GM13977 (cell line): ENCODE data around the gene BCAM.
A peak's percentile ranks its signal among the peaks of the same experiment; 100 is the strongest.

Experiments
- DNase-seq: peaks from one replicate; pipeline ENCODE4 v3.0.0; 2012; ENCODE audit warnings: low spot score
- in situ Hi-C: fragments of 300-500 bp; cut with MboI; formaldehyde crosslinking; loops from one replicate; pipeline ENCODE4 v1.12.0; 2022; ENCODE audit warnings: low sequenced_read_pairs, low pct_unique_long_range_greater_than_20kb, mixed read lengths, inconsistent platforms; ENCODE audit not compliant: unreplicated experiment
- TF ChIP-seq, protein P1 (sequence below): IDR thresholded peaks from 2 replicates; pipeline ENCODE4 v1.5.1; 2012; ENCODE audit warnings: mild to moderate bottlenecking, control low read depth; ENCODE audit not compliant: insufficient read depth; ENCODE audit errors: extremely low read depth, missing control alignments

Gene BCAM, protein sequence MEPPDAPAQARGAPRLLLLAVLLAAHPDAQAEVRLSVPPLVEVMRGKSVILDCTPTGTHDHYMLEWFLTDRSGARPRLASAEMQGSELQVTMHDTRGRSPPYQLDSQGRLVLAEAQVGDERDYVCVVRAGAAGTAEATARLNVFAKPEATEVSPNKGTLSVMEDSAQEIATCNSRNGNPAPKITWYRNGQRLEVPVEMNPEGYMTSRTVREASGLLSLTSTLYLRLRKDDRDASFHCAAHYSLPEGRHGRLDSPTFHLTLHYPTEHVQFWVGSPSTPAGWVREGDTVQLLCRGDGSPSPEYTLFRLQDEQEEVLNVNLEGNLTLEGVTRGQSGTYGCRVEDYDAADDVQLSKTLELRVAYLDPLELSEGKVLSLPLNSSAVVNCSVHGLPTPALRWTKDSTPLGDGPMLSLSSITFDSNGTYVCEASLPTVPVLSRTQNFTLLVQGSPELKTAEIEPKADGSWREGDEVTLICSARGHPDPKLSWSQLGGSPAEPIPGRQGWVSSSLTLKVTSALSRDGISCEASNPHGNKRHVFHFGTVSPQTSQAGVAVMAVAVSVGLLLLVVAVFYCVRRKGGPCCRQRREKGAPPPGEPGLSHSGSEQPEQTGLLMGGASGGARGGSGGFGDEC

GRCh38 chr19:44808463-44809371 lies at the start of gene BCAM:
Gene BCAM, plus strand, starts transcription at chr19:44809103. Its CDS starts 22 bp downstream, at chr19:44809125.
- TF ChIP-seq, protein P1, sequence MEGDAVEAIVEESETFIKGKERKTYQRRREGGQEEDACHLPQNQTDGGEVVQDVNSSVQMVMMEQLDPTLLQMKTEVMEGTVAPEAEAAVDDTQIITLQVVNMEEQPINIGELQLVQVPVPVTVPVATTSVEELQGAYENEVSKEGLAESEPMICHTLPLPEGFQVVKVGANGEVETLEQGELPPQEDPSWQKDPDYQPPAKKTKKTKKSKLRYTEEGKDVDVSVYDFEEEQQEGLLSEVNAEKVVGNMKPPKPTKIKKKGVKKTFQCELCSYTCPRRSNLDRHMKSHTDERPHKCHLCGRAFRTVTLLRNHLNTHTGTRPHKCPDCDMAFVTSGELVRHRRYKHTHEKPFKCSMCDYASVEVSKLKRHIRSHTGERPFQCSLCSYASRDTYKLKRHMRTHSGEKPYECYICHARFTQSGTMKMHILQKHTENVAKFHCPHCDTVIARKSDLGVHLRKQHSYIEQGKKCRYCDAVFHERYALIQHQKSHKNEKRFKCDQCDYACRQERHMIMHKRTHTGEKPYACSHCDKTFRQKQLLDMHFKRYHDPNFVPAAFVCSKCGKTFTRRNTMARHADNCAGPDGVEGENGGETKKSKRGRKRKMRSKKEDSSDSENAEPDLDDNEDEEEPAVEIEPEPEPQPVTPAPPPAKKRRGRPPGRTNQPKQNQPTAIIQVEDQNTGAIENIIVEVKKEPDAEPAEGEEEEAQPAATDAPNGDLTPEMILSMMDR = no peak
- peak; percentile 72 for DNase-seq
- in situ Hi-C loops = no loop called here

- DNase-seq = no peak
- in situ Hi-C loops = loop anchor here (5.0 kb wide), 1 partner anchor 35 kb away; no protein-coding TSS in a partner anchor
- TF ChIP-seq, protein P1 = no peak
These were observed 46.9 kb upstream of the BCAM start for GRCh38 chr19:44762038-44762437.

GRCh38 chr19:44765033-44765948 lies 43.6 kb upstream of the BCAM start:
- TF ChIP-seq, protein P1 = no peak
- in situ Hi-C loops = no loop called here
- DNase-seq = no peak

DNA sequence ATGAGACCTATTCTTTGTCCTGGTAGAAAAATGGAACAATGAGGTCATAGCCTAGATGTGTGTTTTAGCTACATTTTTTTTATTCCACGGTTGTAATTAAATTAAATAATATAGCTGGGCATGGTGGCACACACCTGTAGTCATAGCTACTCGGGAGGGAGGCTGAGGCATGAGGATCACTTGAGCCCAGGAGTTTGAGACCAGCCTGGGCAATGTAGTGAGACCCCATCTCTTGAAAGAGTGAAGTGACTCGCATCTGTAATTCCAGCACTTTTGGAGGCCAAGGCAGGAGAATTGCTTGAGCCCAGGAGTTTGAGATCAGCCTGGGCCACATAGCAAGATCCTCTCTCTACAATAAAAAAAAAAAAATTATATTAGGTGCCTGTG lies 43.0 kb upstream of the BCAM start:
- in situ Hi-C loops = no loop called here

GRCh38 chr19:44767295-44768180 lies 41.4 kb upstream of the BCAM start:
- TF ChIP-seq, protein P1 = no peak
- in situ Hi-C loops = no loop called here
- no peak for DNase-seq

More for the DNA sequence above, 43.0 kb upstream of the BCAM start:
- no peak for DNase-seq
- TF ChIP-seq, protein P1 = no peak
